ENCODE measurements around the gene RPL22.

Gene RPL22

DNA sequence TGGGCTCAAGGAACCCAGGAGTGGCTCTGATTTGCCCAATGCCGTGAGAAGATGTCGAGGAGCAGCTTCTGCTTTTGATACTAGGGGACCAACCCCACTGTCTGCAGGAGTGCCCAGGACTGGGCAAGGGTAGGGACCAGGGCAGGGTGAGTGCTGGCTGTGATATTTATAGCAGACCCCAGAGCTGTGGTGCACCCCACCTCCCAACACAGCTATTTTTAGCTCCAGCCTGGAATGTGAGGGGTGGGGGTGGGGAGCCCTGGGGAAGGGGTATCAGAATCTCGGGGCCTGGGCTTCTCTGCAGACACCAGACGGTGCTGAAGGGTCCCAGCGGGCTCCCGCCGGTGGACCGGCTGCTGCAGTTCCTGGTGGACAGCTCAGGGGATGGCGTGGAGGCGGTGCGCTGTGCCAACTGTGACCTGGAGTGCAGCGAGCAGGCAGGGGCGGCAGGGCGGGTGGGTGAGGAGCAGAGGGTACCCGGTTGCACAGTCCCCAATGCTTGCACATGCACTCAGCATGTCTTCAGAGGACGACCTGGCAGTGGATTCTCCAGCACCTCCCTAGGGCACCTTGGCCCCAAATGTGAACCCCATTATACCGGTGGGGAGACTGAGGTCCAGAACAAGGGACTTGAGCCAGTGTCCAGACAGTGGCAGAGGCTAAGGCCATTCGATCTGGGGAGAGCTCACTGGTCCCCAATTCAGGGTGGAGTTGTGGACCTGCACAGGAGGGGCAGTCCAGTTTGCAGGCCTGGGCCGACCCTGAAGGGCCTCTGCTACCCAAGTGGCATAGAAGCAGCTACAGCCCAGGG, 7.9 kb upstream of the RPL22 start:
- TF ChIP-seq REST (IDR thresholded peaks at IDR 0.05; ENCODE audit: insufficient read depth in 1 of 2, low read depth in 2 of 2, low read length in 2 of 2) (no peak), SIN3A (IDR thresholded peaks at IDR 0.05; ENCODE audit: borderline replicate concordance, insufficient read depth, low read length) (no peak)

- TF ChIP-seq REST (IDR thresholded peaks at IDR 0.05; ENCODE audit: insufficient read depth in 1 of 2, low read depth in 2 of 2, low read length in 2 of 2) (no peak), POLR2AphosphoS5 (IDR thresholded peaks at IDR 0.05; ENCODE audit: low read depth, low read length) (no peak), TAF1 (IDR thresholded peaks at IDR 0.05; ENCODE audit: borderline replicate concordance, insufficient read depth, low read length) (no peak), SIN3A (IDR thresholded peaks at IDR 0.05; ENCODE audit: borderline replicate concordance, insufficient read depth, low read length) (no peak), FOXP2 (optimal IDR thresholded peaks at IDR 0.05; ENCODE audit: borderline replicate concordance, extremely low read depth, extremely low read length, insufficient read depth) (no peak)
These were observed 7.1 kb upstream of the RPL22 start for GRCh38 chr1:6206520-6206855.

- TF ChIP-seq REST (IDR thresholded peaks at IDR 0.05; ENCODE audit: insufficient read depth in 1 of 2, low read depth in 2 of 2, low read length in 2 of 2) (no peak), SIN3A (IDR thresholded peaks at IDR 0.05; ENCODE audit: borderline replicate concordance, insufficient read depth, low read length) (no peak), POLR2AphosphoS5 (IDR thresholded peaks at IDR 0.05; ENCODE audit: low read depth, low read length) (no peak), FOXP2 (optimal IDR thresholded peaks at IDR 0.05; ENCODE audit: borderline replicate concordance, extremely low read depth, extremely low read length, insufficient read depth) (no peak), TAF1 (IDR thresholded peaks at IDR 0.05; ENCODE audit: borderline replicate concordance, insufficient read depth, low read length) (no peak)
These were observed 6.6 kb upstream of the RPL22 start, which contains the start of gene RNF207 for GRCh38 chr1:6205849-6206519. Gene RNF207 (plus strand): TSS chr1:6206119. CDS start chr1:6206536, 417 bp downstream.

DNA sequence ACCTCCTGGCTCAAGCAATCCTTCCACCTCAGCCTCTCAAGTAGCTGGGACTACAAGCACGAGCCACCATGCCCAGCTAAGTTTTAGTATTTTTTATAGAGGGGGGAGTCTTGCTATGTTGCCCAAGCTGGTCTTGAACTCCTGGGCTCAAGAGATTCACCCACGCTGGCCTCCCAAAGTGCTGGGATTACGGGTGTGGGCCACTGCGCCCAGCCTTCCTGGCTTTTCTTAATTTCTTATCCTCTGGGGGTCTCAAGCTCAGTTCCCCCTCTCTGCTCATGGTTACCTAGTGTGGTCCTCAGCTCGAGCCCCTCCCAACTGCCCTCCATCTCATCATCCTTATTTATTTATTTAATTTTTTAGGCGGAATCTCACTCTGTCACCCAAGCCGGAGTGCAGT, 2.9 kb upstream of the RPL22 start:
- no peak for TF ChIP-seq REST (IDR thresholded peaks at IDR 0.05; ENCODE audit: insufficient read depth in 1 of 2, low read depth in 2 of 2, low read length in 2 of 2)
- no peak for TF ChIP-seq TAF1 (IDR thresholded peaks at IDR 0.05; ENCODE audit: borderline replicate concordance, insufficient read depth, low read length)
- no peak for TF ChIP-seq SIN3A (IDR thresholded peaks at IDR 0.05; ENCODE audit: borderline replicate concordance, insufficient read depth, low read length)
- no peak for TF ChIP-seq FOXP2 (optimal IDR thresholded peaks at IDR 0.05; ENCODE audit: borderline replicate concordance, extremely low read depth, extremely low read length, insufficient read depth)
- no peak for TF ChIP-seq POLR2AphosphoS5 (IDR thresholded peaks at IDR 0.05; ENCODE audit: low read depth, low read length)

Data from PFSK-1 (cell line).